CD14-positive monocyte (primary cell): ENCODE data around the gene MGLL. TPM values are rescaled to one million over a fixed set of nuclear protein-coding genes. Genes with fewer than 3 reads are reported as not detected.

Experiments
- DNase-seq, 3 donors: peaks; one replicate each; pipeline ENCODE4 v3.0.0-alpha.2; 2011 to 2022
- H2AFZ ChIP-seq: 2 replicates; pipeline ENCODE4 v1.6.0; 2012; ENCODE audit warnings: mild to moderate bottlenecking, low read depth, low read length, inconsistent platforms; ENCODE audit not compliant: insufficient read depth, poor library complexity, severe bottlenecking
- H3K27ac ChIP-seq, 2 donors: 1 replicate in 1 of 2; 2 replicates in 1 of 2; pipeline ENCODE4 v1.5.1; 2012 to 2013; ENCODE audit warnings: low read length in 2 of 2, control low read depth in 1 of 2, inconsistent platforms in 1 of 2, low read depth in 1 of 2, mild to moderate bottlenecking in 1 of 2
- H3K27me3 ChIP-seq, 2 donors: one replicate each; pipeline versions ENCODE4 v1.6.0 to v1.6.1; 2011 to 2013; ENCODE audit warnings: low read length in 2 of 2; ENCODE audit not compliant: control insufficient read depth in 2 of 2, insufficient read depth in 2 of 2
- H3K36me3 ChIP-seq, 2 donors: replicated peaks in 1 of 2; 1 replicate in 1 of 2; 2 replicates in 1 of 2; pipeline versions ENCODE4 v1.5.1 to v1.6.1; 2012 to 2013; ENCODE audit warnings: low read length in 2 of 2, control low read depth in 1 of 2, inconsistent platforms in 1 of 2, mild to moderate bottlenecking in 1 of 2; ENCODE audit not compliant: insufficient read depth in 2 of 2, control insufficient read depth in 1 of 2
- H3K4me1 ChIP-seq, 2 donors: 1 replicate in 1 of 2; 2 replicates in 1 of 2; pipeline versions ENCODE4 v1.5.1 to v1.6.1; 2012 to 2013; ENCODE audit warnings: low read length in 2 of 2, control low read depth in 1 of 2, inconsistent platforms in 1 of 2, mild to moderate bottlenecking in 1 of 2, moderate library complexity in 1 of 2; ENCODE audit not compliant: insufficient read depth in 2 of 2, control insufficient read depth in 1 of 2
- H3K4me2 ChIP-seq: replicated peaks from 2 replicates; pipeline ENCODE3; 2012; ENCODE audit warnings: low read length, moderate library complexity, mild to moderate bottlenecking; ENCODE audit not compliant: poor library complexity, severe bottlenecking; ENCODE audit errors: extremely low read depth
- H3K4me3 ChIP-seq, 3 experiments: fragments of 200-600 bp in 1 of 3; sonication (generic) in 1 of 3; replicated peaks in 1 of 3; 1 replicate in 2 of 3; 2 replicates in 1 of 3; pipeline ENCODE4 v1.5.1; 2011 to 2013; ENCODE audit warnings: low read length in 3 of 3, mild to moderate bottlenecking in 3 of 3, control low read depth in 2 of 3, low read depth in 2 of 3, inconsistent platforms in 1 of 3, moderate library complexity in 1 of 3
- H3K79me2 ChIP-seq: 2 replicates; pipeline ENCODE4 v1.6.0; 2012; ENCODE audit warnings: mild to moderate bottlenecking, control low read depth, inconsistent platforms, low read length, moderate library complexity; ENCODE audit not compliant: insufficient read depth
- H3K9ac ChIP-seq: 2 replicates; pipeline ENCODE4 v1.6.0; 2017; ENCODE audit warnings: low read length, mild to moderate bottlenecking; ENCODE audit not compliant: insufficient read depth, poor library complexity, severe bottlenecking
- H3K9me3 ChIP-seq, 2 donors: replicated peaks in 1 of 2; 1 replicate in 1 of 2; 2 replicates in 1 of 2; pipeline versions ENCODE4 v1.5.1 to v1.6.1; 2012 to 2013; ENCODE audit warnings: low read length in 2 of 2, control low read depth in 1 of 2; ENCODE audit not compliant: control insufficient read depth in 1 of 2, insufficient read depth in 1 of 2
- H4K20me1 ChIP-seq: 2 replicates; pipeline ENCODE4 v1.6.0; 2012; ENCODE audit warnings: mild to moderate bottlenecking, low read length, control low read depth, moderate library complexity; ENCODE audit not compliant: insufficient read depth
- H3K27ac Mint-ChIP-seq, 7 donors: one replicate each; pipeline ENCODE4 v1.8.0; 2020; ENCODE audit warnings: mild to moderate bottlenecking in 7 of 7, mixed read lengths in 7 of 7, moderate library complexity in 6 of 7, inconsistent platforms in 2 of 7
- H3K27me3 Mint-ChIP-seq, 3 donors: one replicate each; pipeline ENCODE4 v1.8.0; 2021 to 2022; ENCODE audit warnings: low read depth in 3 of 3, mild to moderate bottlenecking in 3 of 3, mixed read lengths in 3 of 3, moderate library complexity in 3 of 3, inconsistent platforms in 1 of 3
- H3K36me3 Mint-ChIP-seq, 2 donors: one replicate each; pipeline ENCODE4 v1.8.0; 2020; ENCODE audit warnings: mixed read lengths in 2 of 2, inconsistent platforms in 1 of 2, mild to moderate bottlenecking in 1 of 2
- H3K4me1 Mint-ChIP-seq: one replicate; pipeline ENCODE4 v1.8.0; 2020; ENCODE audit warnings: mild to moderate bottlenecking, mixed read lengths
- H3K4me3 Mint-ChIP-seq, 2 donors: one replicate each; pipeline ENCODE4 v1.8.0; 2020; ENCODE audit warnings: mild to moderate bottlenecking in 2 of 2, mixed read lengths in 2 of 2, moderate library complexity in 1 of 2
- H3K9me3 Mint-ChIP-seq, 7 donors: one replicate each; pipeline ENCODE4 v1.8.0; 2020 to 2022; ENCODE audit warnings: mixed read lengths in 7 of 7, mild to moderate bottlenecking in 6 of 7, moderate library complexity in 6 of 7, inconsistent platforms in 2 of 7
- WGBS: methylation state at CpG from one replicate; pipeline ENCODE4 v1.1.5; 2013; ENCODE audit warnings: missing lambda C conversion rate; ENCODE audit not compliant: insufficient coverage; 5-methylcytosine and 5-hydroxymethylcytosine counted together
- intact Hi-C, 2 donors: fragments of 100-400 bp; cut with micrococcal nuclease; formaldehyde crosslinking; loops; one replicate each; pipeline versions ENCODE4 v1.15.0 to v1.15.1; 2023
- polyA plus RNA-seq, 3 donors: library from polyadenylated mRNA; depleted of rRNA in 1 of 3; unstranded in 2 of 3; stranded (reverse) in 1 of 3; fragments of 300-500 nt in 2 of 3; fragments of >200 nt in 1 of 3; fragmentation: Illumina TruSeq in 2 of 3; gene quantifications; 1 replicate in 2 of 3; 2 replicates in 1 of 3; pipeline ENCODE4 v1.2.3, GENCODE V29; 2012 to 2021
- TF ChIP-seq, protein P1 (sequence below): fragments of 200-600 bp; IDR thresholded peaks from one replicate; pipeline ENCODE4 v1.8.0; 2022; ENCODE audit warnings: antibody characterized with exemption, mild to moderate bottlenecking

The MGLL gene
- polyA plus RNA-seq, 3 donors = 4.4 to 10.0 (median 6.4) TPM

- Histone ChIP-seq H3K79me2 (no peaks in the 10 kb centered on the region), H3K36me3 (no peaks in the 10 kb centered on the region), H3K9ac (no peak overlapping the region), H3K27me3 (no peaks in the 10 kb centered on the region), H2AFZ (no peak overlapping the region), H3K27ac (no peak overlapping the region), H4K20me1 (no peaks in the 10 kb centered on the region), H3K4me3 (no peak overlapping the region), H3K9me3 (no peaks in the 10 kb centered on the region), H3K4me1 (no peaks in the 10 kb centered on the region), H3K4me2 (no peak overlapping the region)
- Mint-ChIP-seq H3K36me3 (peaks cover 4% of the 10 kb centered on the region in 2 donors), H3K27ac (no peak overlapping the region), H3K27me3 (peaks cover 3% of the 10 kb centered on the region in 3 donors), H3K4me1 (peaks cover 4% of the 10 kb centered on the region), H3K9me3 (peaks cover 0 to 1% (median 0%) of the 10 kb centered on the region in 7 donors), H3K4me3 (no peak overlapping the region)
- TF ChIP-seq, protein P1, sequence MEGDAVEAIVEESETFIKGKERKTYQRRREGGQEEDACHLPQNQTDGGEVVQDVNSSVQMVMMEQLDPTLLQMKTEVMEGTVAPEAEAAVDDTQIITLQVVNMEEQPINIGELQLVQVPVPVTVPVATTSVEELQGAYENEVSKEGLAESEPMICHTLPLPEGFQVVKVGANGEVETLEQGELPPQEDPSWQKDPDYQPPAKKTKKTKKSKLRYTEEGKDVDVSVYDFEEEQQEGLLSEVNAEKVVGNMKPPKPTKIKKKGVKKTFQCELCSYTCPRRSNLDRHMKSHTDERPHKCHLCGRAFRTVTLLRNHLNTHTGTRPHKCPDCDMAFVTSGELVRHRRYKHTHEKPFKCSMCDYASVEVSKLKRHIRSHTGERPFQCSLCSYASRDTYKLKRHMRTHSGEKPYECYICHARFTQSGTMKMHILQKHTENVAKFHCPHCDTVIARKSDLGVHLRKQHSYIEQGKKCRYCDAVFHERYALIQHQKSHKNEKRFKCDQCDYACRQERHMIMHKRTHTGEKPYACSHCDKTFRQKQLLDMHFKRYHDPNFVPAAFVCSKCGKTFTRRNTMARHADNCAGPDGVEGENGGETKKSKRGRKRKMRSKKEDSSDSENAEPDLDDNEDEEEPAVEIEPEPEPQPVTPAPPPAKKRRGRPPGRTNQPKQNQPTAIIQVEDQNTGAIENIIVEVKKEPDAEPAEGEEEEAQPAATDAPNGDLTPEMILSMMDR = no peak
- 89% methylated on average over 8 of the region's 11 CpGs for WGBS
- intact Hi-C loops = loop anchor here in 1 of 2 donors (5.0 kb wide), 1 partner anchor 47 kb away; no protein-coding TSS in a partner anchor
- no peak for DNase-seq
Measured at GRCh38 chr3:127744253-127744815, 78.0 kb downstream of the MGLL start.

- no peak overlapping the region for H2AFZ ChIP-seq
- Mint-ChIP-seq H3K4me1 (peaks cover 5% of the 10 kb centered on the region), H3K36me3 (peaks cover 0 to 4% of the 10 kb centered on the region in 2 donors), H3K27me3 (peaks cover 1 to 3% (median 3%) of the 10 kb centered on the region in 3 donors), H3K27ac (peak overlapping the region in 1 of 7 donors; percentile 73), H3K9me3 (peaks cover 0 to 1% (median 0%) of the 10 kb centered on the region in 7 donors), H3K4me3 (no peak overlapping the region)
- H4K20me1 ChIP-seq = no peaks in the 10 kb centered on the region
- H3K4me1 ChIP-seq = peaks cover under 1 to 2% of the 10 kb centered on the region in 2 donors
- H3K4me3 ChIP-seq = no peak overlapping the region
- H3K4me2 ChIP-seq = no peak overlapping the region
- TF ChIP-seq, protein P1 = no peak
- H3K79me2 ChIP-seq = no peaks in the 10 kb centered on the region
- intact Hi-C loops = loop anchor here in 1 of 2 donors (5.0 kb wide), 1 partner anchor 46 kb away; no protein-coding TSS in a partner anchor
- H3K36me3 ChIP-seq = no peaks in the 10 kb centered on the region
- H3K9me3 ChIP-seq = no peaks in the 10 kb centered on the region
- WGBS = 97% methylated on average over 6 of the region's 15 CpGs
- no peak overlapping the region for H3K27ac ChIP-seq
- no peaks in the 10 kb centered on the region for H3K27me3 ChIP-seq
- DNase-seq = no peak
- no peak overlapping the region for H3K9ac ChIP-seq
Measured at GRCh38 chr3:127743351-127744252, 78.7 kb downstream of the MGLL start.
